ENCODE measurements around the gene ENDOD1. TPM values are rescaled to one million over a fixed set of nuclear protein-coding genes. Genes with fewer than 3 reads are reported as not detected.

Gene ENDOD1
- total RNA-seq, 1 experiment from 2014 or later = 0.87 TPM

GRCh38 chr11:95068549-95068948, 21.1 kb upstream of the ENDOD1 start:
- Mint-ChIP-seq H3K4me3 (peak overlapping the region; percentile 91 to 96), H3K36me3 (ENCODE audit: insufficient read depth in 1 of 3, low read depth in 3 of 3) (peaks cover 0 to 6% (median 2%) of the 10 kb centered on the region in 3 experiments; a peak in 2 of 7 replicates), H3K4me1 (peaks cover 18% of the 10 kb centered on the region in 2 experiments), H3K9me3 (peaks cover 0 to 3% of the 10 kb centered on the region in 2 experiments; a peak in 1 of 5 replicates), H3K27ac (no peak overlapping the region), H3K27me3 (ENCODE audit: low read depth) (peaks cover 2% of the 10 kb centered on the region; the same call in 1 of the 2 replicates)
- no peak overlapping the region for H3K23ac ChIP-seq (ENCODE audit: insufficient read length, low read depth, low read length)
- no peak overlapping the region for H4K91ac ChIP-seq (ENCODE audit: insufficient read length, low read depth, low read length)
- DNase-seq = peak; percentile 45
- no peak overlapping the region for H2AK5ac ChIP-seq (ENCODE audit: insufficient read length, low read length)
- no peaks in the 10 kb centered on the region for H4K20me1 ChIP-seq (ENCODE audit: control insufficient read depth, insufficient read depth, insufficient read length)
- H2BK20ac ChIP-seq (ENCODE audit: low read depth, low read length, poor library complexity, severe bottlenecking) = no peak overlapping the region
- H4K5ac ChIP-seq (ENCODE audit: insufficient read length, low read depth, low read length) = no peak overlapping the region
- no peak overlapping the region for H2AFZ ChIP-seq (ENCODE audit: low read length)
- H2BK120ac ChIP-seq (ENCODE audit: low read depth, low read length, poor library complexity, severe bottlenecking) = no peak overlapping the region
- H3T11ph ChIP-seq (ENCODE audit: low read length) = no peak overlapping the region
- no CpG with 5 or more reads among the region's 5 CpGs for WGBS (ENCODE audit: extremely low coverage, insufficient read length, low lambda C conversion rate)
- no peak overlapping the region for H3K9ac ChIP-seq (ENCODE audit: extremely low read depth, insufficient read length, low read length)
- H3K4ac ChIP-seq (ENCODE audit: low read depth, low read length) = no peak overlapping the region
- H3K27me3 ChIP-seq (ENCODE audit: insufficient read depth, low read length) = no peaks in the 10 kb centered on the region
- no peak overlapping the region for H3K18ac ChIP-seq (ENCODE audit: insufficient read length, low read depth, low read length)
- no peak overlapping the region for H2BK5ac ChIP-seq (ENCODE audit: insufficient read length, low read length)
- no peak overlapping the region for H2BK12ac ChIP-seq (ENCODE audit: insufficient read length, low read depth, low read length)
- no peak overlapping the region for H4K8ac ChIP-seq (replicated peaks; ENCODE audit: insufficient read length, low read depth, low read length)
- H3K27ac ChIP-seq (ENCODE audit: insufficient read length, low read depth, low read length) = no peak overlapping the region
- no peaks in the 10 kb centered on the region for H3K4me1 ChIP-seq (ENCODE audit: insufficient read depth, low read length)
- H2BK15ac ChIP-seq (ENCODE audit: low read depth, low read length) = no peak overlapping the region
- H3K4me2 ChIP-seq (ENCODE audit: insufficient read depth, insufficient read length, low read length) = peak overlapping the region; percentile 73
- TF ChIP-seq, protein P1, sequence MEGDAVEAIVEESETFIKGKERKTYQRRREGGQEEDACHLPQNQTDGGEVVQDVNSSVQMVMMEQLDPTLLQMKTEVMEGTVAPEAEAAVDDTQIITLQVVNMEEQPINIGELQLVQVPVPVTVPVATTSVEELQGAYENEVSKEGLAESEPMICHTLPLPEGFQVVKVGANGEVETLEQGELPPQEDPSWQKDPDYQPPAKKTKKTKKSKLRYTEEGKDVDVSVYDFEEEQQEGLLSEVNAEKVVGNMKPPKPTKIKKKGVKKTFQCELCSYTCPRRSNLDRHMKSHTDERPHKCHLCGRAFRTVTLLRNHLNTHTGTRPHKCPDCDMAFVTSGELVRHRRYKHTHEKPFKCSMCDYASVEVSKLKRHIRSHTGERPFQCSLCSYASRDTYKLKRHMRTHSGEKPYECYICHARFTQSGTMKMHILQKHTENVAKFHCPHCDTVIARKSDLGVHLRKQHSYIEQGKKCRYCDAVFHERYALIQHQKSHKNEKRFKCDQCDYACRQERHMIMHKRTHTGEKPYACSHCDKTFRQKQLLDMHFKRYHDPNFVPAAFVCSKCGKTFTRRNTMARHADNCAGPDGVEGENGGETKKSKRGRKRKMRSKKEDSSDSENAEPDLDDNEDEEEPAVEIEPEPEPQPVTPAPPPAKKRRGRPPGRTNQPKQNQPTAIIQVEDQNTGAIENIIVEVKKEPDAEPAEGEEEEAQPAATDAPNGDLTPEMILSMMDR (conservative IDR thresholded peaks at IDR 0.05) = no peak
- H3K79me1 ChIP-seq (ENCODE audit: insufficient read depth, low read depth, low read length, poor library complexity, severe bottlenecking) = no peaks in the 10 kb centered on the region
- H3K14ac ChIP-seq (ENCODE audit: insufficient read depth, low read length) = no peak overlapping the region
- peaks cover 8% of the 10 kb centered on the region for H3K23me2 ChIP-seq (ENCODE audit: insufficient read length, low read depth, low read length, poor library complexity, severe bottlenecking)
- H3K56ac ChIP-seq (ENCODE audit: insufficient read length, low read depth, low read length) = no peak overlapping the region
- no peaks in the 10 kb centered on the region for H3K9me3 ChIP-seq (ENCODE audit: control insufficient read depth, low read depth, low read length)
- no peaks in the 10 kb centered on the region for H3K79me2 ChIP-seq (ENCODE audit: insufficient read depth, low read length)

All from H9 (cell line).